Upper lobe of left lung (tissue), 6 donors: Measurements from ENCODE around the gene ERP27. TPM values are rescaled to one million over a fixed set of nuclear protein-coding genes. Genes with fewer than 3 reads are reported as not detected.

Source experiments
- ATAC-seq, 2 donors: fragments of 200-7000 bp; cut with Tn5 transposase; one replicate each; pipeline ENCODE4 v1.9.1; 2022; ENCODE audit warnings: mild to moderate bottlenecking in 2 of 2, moderate library complexity in 2 of 2; ENCODE audit not compliant: low FRiP score in 2 of 2
- DNase-seq, 2 donors: peaks; one replicate each; pipeline ENCODE4 v3.0.0-alpha.2; 2019 to 2020
- H3K27ac ChIP-seq, 4 donors: fragments of 200-600 bp; sonication (generic); one replicate each; pipeline ENCODE4 v1.5.1; 2016 to 2019
- H3K27me3 ChIP-seq, 4 donors: fragments of 200-600 bp; sonication (generic); one replicate each; pipeline ENCODE4 v1.5.1; 2017 to 2019
- H3K36me3 ChIP-seq, 4 donors: fragments of 200-600 bp; sonication (generic); one replicate each; pipeline ENCODE4 v1.5.1; 2016 to 2019
- H3K4me1 ChIP-seq, 4 donors: fragments of 200-600 bp; sonication (generic); one replicate each; pipeline ENCODE4 v1.5.1; 2018 to 2019
- H3K4me3 ChIP-seq, 4 donors: fragments of 200-600 bp; sonication (generic); one replicate each; pipeline ENCODE4 v1.5.1; 2017 to 2019; ENCODE audit warnings: mild to moderate bottlenecking in 2 of 4, moderate library complexity in 1 of 4
- H3K9me3 ChIP-seq, 4 donors: fragments of 200-600 bp; sonication (generic); one replicate each; pipeline ENCODE4 v1.5.1; 2018 to 2019
- CTCF ChIP-seq, 6 experiments: fragments of 450-650 bp in 4 of 6; fragments of 200-600 bp in 2 of 6; sonication (generic) in 2 of 6; IDR thresholded peaks; one replicate each; pipeline ENCODE4 v1.5.1; 2016 to 2019; ENCODE audit warnings: antibody characterized with exemption in 6 of 6
- EP300 ChIP-seq, 4 donors: sonication (generic); formaldehyde crosslinking; IDR thresholded peaks; one replicate each; pipeline ENCODE4 v1.5.1; 2017; ENCODE audit warnings: antibody characterized with exemption in 4 of 4, control low read depth in 2 of 4
- POLR2A ChIP-seq, 4 donors: fragments of 450-650 bp; IDR thresholded peaks; one replicate each; pipeline ENCODE4 v1.5.1; 2016 to 2017; ENCODE audit warnings: antibody characterized with exemption in 4 of 4, mild to moderate bottlenecking in 2 of 4
- POLR2AphosphoS5 ChIP-seq, 2 donors: sonication (generic); formaldehyde crosslinking; IDR thresholded peaks; one replicate each; pipeline ENCODE4 v1.5.1; 2017; ENCODE audit warnings: antibody characterized with exemption in 2 of 2
- WGBS, 2 donors: methylation state at CpG; one replicate each; pipeline ENCODE4 v1.1.5; 2017 to 2018; 5-methylcytosine and 5-hydroxymethylcytosine counted together
- total RNA-seq, 6 donors: library from RNA; depleted of rRNA in 4 of 6; stranded (reverse); fragments of >200 nt in 4 of 6; gene quantifications; one replicate each; pipeline versions ENCODE4 v1.1.0 to v1.2.1, GENCODE V29; 2016 to 2021
- donor health status: DM: no; HTN: no; CAD: no; lungs with moderate emphysema.
- donor health status: DM: no; HTN: yes; CAD: no; lungs with severe emphysema.

ERP27 gene
- total RNA-seq, 6 donors from 2014 or later, result 1.2 to 25.0 (median 9.3) TPM; not detected in 1

GRCh38 chr12:14982991-14983390 lies 44.7 kb upstream of the ERP27 start:
- H3K4me1 ChIP-seq, result peaks cover 0 to 3% (median 0%) of the 10 kb centered on the region in 4 donors
- DNase-seq, result no peak
- 54 to 69% methylated on average over 2 of the region's 2 CpGs for WGBS, 2 donors
- no peaks in the 10 kb centered on the region for H3K27me3 ChIP-seq
- no peaks in the 10 kb centered on the region for H3K9me3 ChIP-seq
- ATAC-seq, result no peak
- TF ChIP-seq CTCF (IDR thresholded peaks at IDR 0.05) (no peak), POLR2A (IDR thresholded peaks at IDR 0.05) (no peak), EP300 (IDR thresholded peaks at IDR 0.05) (no peak), POLR2AphosphoS5 (IDR thresholded peaks at IDR 0.05) (no peak)
- no peak overlapping the region for H3K4me3 ChIP-seq
- H3K27ac ChIP-seq, result peak overlapping the region in 2 of 4 donors; percentile 71 to 72
- no peaks in the 10 kb centered on the region for H3K36me3 ChIP-seq

GRCh38 chr12:14982562-14982961 lies 44.2 kb upstream of the ERP27 start:
- ATAC-seq (peak in 1 of 2 donors; percentile 21), DNase-seq (no peak)
- TF ChIP-seq POLR2AphosphoS5 (IDR thresholded peaks at IDR 0.05) (no peak), CTCF (IDR thresholded peaks at IDR 0.05) (no peak), POLR2A (IDR thresholded peaks at IDR 0.05) (no peak), EP300 (IDR thresholded peaks at IDR 0.05) (no peak)
- Histone ChIP-seq H3K4me1 (peaks cover 0 to 3% (median 0%) of the 10 kb centered on the region in 4 donors), H3K27me3 (no peaks in the 10 kb centered on the region), H3K9me3 (no peaks in the 10 kb centered on the region), H3K4me3 (no peak overlapping the region), H3K27ac (peak overlapping the region in 3 of 4 donors; percentile 45 to 72 (median 71)), H3K36me3 (no peaks in the 10 kb centered on the region)
- WGBS, 2 donors, result 59 to 78% methylated on average over 1 of the region's 1 CpG

- Histone ChIP-seq H3K9me3 (no peaks in the 10 kb centered on the region), H3K36me3 (no peaks in the 10 kb centered on the region), H3K4me3 (no peak overlapping the region), H3K27me3 (no peaks in the 10 kb centered on the region), H3K4me1 (peaks cover 0 to 3% (median 0%) of the 10 kb centered on the region in 4 donors), H3K27ac (peak overlapping the region in 3 of 4 donors; percentile 38 to 72 (median 45))
- 74 to 86% methylated on average over 2 of the region's 2 CpGs for WGBS, 2 donors
- DNase-seq (peak in 1 of 2 donors; percentile 71), ATAC-seq (peak; percentile 49 to 78)
- TF ChIP-seq EP300 (IDR thresholded peaks at IDR 0.05) (peak in 1 of 4 donors; percentile 19), POLR2AphosphoS5 (IDR thresholded peaks at IDR 0.05) (peak; percentile 31 to 66), POLR2A (IDR thresholded peaks at IDR 0.05) (peak in 1 of 4 donors; percentile 52), CTCF (IDR thresholded peaks at IDR 0.05) (no peak)
These were observed 42.7 kb upstream of the ERP27 start for GRCh38 chr12:14981049-14981448.

- no peak for TF ChIP-seq CTCF (IDR thresholded peaks at IDR 0.05)
- no peak for TF ChIP-seq POLR2AphosphoS5 (IDR thresholded peaks at IDR 0.05)
- no peak for TF ChIP-seq POLR2A (IDR thresholded peaks at IDR 0.05)
- TF ChIP-seq EP300 (IDR thresholded peaks at IDR 0.05), result no peak
- H3K27ac ChIP-seq, result no peak overlapping the region
- peaks cover 0 to 3% (median 0%) of the 10 kb centered on the region in 4 donors for H3K4me1 ChIP-seq
- DNase-seq (no peak), ATAC-seq (no peak)
- H3K4me3 ChIP-seq, result no peak overlapping the region
- no peaks in the 10 kb centered on the region for H3K36me3 ChIP-seq
- no peaks in the 10 kb centered on the region for H3K27me3 ChIP-seq
- no peaks in the 10 kb centered on the region for H3K9me3 ChIP-seq
These were observed 41.1 kb upstream of the ERP27 start for GRCh38 chr12:14979468-14979867.

GRCh38 chr12:14976658-14977057 lies 38.3 kb upstream of the ERP27 start:
- H3K9me3 ChIP-seq, result no peaks in the 10 kb centered on the region
- no peaks in the 10 kb centered on the region for H3K27me3 ChIP-seq
- peaks cover 0 to 5% (median 2%) of the 10 kb centered on the region in 4 donors for H3K4me1 ChIP-seq
- TF ChIP-seq CTCF (IDR thresholded peaks at IDR 0.05) (no peak), EP300 (IDR thresholded peaks at IDR 0.05) (no peak)
- ATAC-seq (no peak), DNase-seq (no peak)
- H3K36me3 ChIP-seq, result no peaks in the 10 kb centered on the region
- H3K4me3 ChIP-seq, result no peak overlapping the region
- H3K27ac ChIP-seq, result no peak overlapping the region
- WGBS, 2 donors, result 80 to 82% methylated on average over 3 of the region's 3 CpGs
